A549 (cell line): ENCODE data around the gene DDI2. TPM values are rescaled to one million over a fixed set of nuclear protein-coding genes. Genes with fewer than 3 reads are reported as not detected.
"Not testable (repeated sequence)": the region's sequence is repeated elsewhere in the genome, so short reads cannot be mapped to it uniquely, and the experiment has no call there.

ENCODE experiments used
- ATAC-seq, 2 experiments: fragments of 200-7000 bp in 1 of 2; fragments of >200 bp in 1 of 2; cut with Nextera tagmentation in 1 of 2; cut with Tn5 transposase in 1 of 2; 3 replicates each; pipeline versions ENCODE4 v1.8.0 to v1.9.1; 2018 to 2020; ENCODE audit warnings: mild to moderate bottlenecking in 1 of 2, moderate library complexity in 1 of 2
- CTCF ChIA-PET: fragments of 300-600 bp; sonication (Branson Sonifier 250); formaldehyde crosslinking; extraction: SDS; loops from one replicate; lab custom pipeline; 2021; ENCODE audit warnings: antibody characterized with exemption, inconsistent platforms; lab: Yijun Ruan, JAX
- POLR2A ChIA-PET: fragments of 350-600 bp; formaldehyde crosslinking; extraction: SDS; loops from one replicate; lab custom pipeline; 2021; ENCODE audit warnings: antibody characterized with exemption, inconsistent platforms; lab: Yijun Ruan, JAX
- DNase-seq, 2 experiments: peaks; one replicate each; pipeline versions ENCODE4 v3.0.0 to v3.0.0-alpha.2; 2011 to 2016; ENCODE audit warnings: low read depth in 1 of 2, low spot score in 1 of 2
- FAIRE-seq: peaks from 2 replicates; lab custom pipeline; 2011; peaks lifted over from hg19 to GRCh38; lab: Jason Lieb, UNC
- H3K27ac ChIP-seq, 2 experiments: fragments of >200 bp; sonication (Bioruptor Twin); formaldehyde crosslinking; 3 replicates each; pipeline ENCODE4 v1.5.1; 2016 to 2017
- H3K4me1 ChIP-seq: fragments of >200 bp; sonication (Bioruptor Twin); formaldehyde crosslinking; 3 replicates; pipeline ENCODE4 v1.6.1; 2016
- H3K4me2 ChIP-seq: fragments of >200 bp; sonication (Bioruptor Twin); formaldehyde crosslinking; 3 replicates; pipeline ENCODE4 v1.6.1; 2016
- H3K4me3 ChIP-seq: fragments of >200 bp; sonication (Bioruptor Twin); formaldehyde crosslinking; 3 replicates; pipeline ENCODE4 v1.5.1; 2016
- H3K9me3 ChIP-seq: fragments of >200 bp; sonication (Bioruptor Twin); formaldehyde crosslinking; 3 replicates; pipeline ENCODE4 v1.6.1; 2016
- BCL3 ChIP-seq: fragments of >200 bp; sonication (Bioruptor Twin); formaldehyde crosslinking; IDR thresholded peaks from 3 replicates; pipeline ENCODE4 v1.6.1; 2016
- CHD2 ChIP-seq: fragments of 150-350 bp; IDR thresholded peaks from 2 replicates; pipeline ENCODE4 v1.6.1; 2014; ENCODE audit warnings: low read length; ENCODE audit not compliant: partially characterized antibody
- E2F6 ChIP-seq: IDR thresholded peaks from 2 replicates; pipeline ENCODE4 v1.6.1; 2012; ENCODE audit warnings: low read depth, borderline replicate concordance
- ELK1 ChIP-seq: fragments of 150-350 bp; IDR thresholded peaks from 2 replicates; pipeline ENCODE4 v1.6.1; 2014; ENCODE audit warnings: low read depth, mild to moderate bottlenecking, low read length
- EP300 ChIP-seq, 2 experiments: fragments of >200 bp; sonication (Bioruptor Twin); formaldehyde crosslinking; IDR thresholded peaks; 2 replicates in 1 of 2; 3 replicates in 1 of 2; pipeline ENCODE4 v1.6.1; 2016 to 2017
- FOSB ChIP-seq: fragments of 250-450 bp; sonication (Bioruptor Pico); IDR thresholded peaks from 2 replicates; pipeline ENCODE4 v1.5.0; 2020; ENCODE audit warnings: mild to moderate bottlenecking, moderate library complexity
- FOSL2 ChIP-seq, 2 experiments: fragments of 450-650 bp in 1 of 2; fragments of >200 bp in 1 of 2; sonication (Bioruptor Twin) in 1 of 2; formaldehyde crosslinking; IDR thresholded peaks; 2 replicates each; pipeline versions ENCODE4 v1.5.0 to v1.6.1; 2016 to 2020; ENCODE audit warnings: mild to moderate bottlenecking in 1 of 2, moderate library complexity in 1 of 2
- HEYL ChIP-seq: fragments of 250-450 bp; sonication (Bioruptor Pico); IDR thresholded peaks from 2 replicates; pipeline ENCODE4 v1.8.0; 2021; ENCODE audit warnings: mild to moderate bottlenecking, moderate library complexity
- HOXB5 ChIP-seq: fragments of 250-450 bp; sonication (Bioruptor Pico); IDR thresholded peaks from 2 replicates; pipeline ENCODE4 v1.5.0; 2020; ENCODE audit warnings: mild to moderate bottlenecking, moderate library complexity
- MAFK ChIP-seq: fragments of 450-650 bp; IDR thresholded peaks from 2 replicates; pipeline ENCODE4 v1.6.1; 2014; ENCODE audit not compliant: partially characterized antibody
- NFE2L2 ChIP-seq: fragments of 150-350 bp; conservative IDR thresholded peaks from 2 replicates; pipeline ENCODE4 v1.6.1; 2014; ENCODE audit warnings: low read length
- NPAS2 ChIP-seq: fragments of 250-450 bp; sonication (Bioruptor Pico); IDR thresholded peaks from 2 replicates; pipeline ENCODE4 v1.8.0; 2022; ENCODE audit warnings: mild to moderate bottlenecking, moderate library complexity, borderline replicate concordance
- NR3C1 ChIP-seq: fragments of >200 bp; sonication (Bioruptor Twin); formaldehyde crosslinking; IDR thresholded peaks from 3 replicates; pipeline ENCODE4 v1.6.1; 2017
- PHF8 ChIP-seq: fragments of 200-600 bp; sonication (generic); IDR thresholded peaks from 2 replicates; pipeline ENCODE4 v1.6.1; 2016; ENCODE audit warnings: low read depth, mild to moderate bottlenecking, antibody characterized with exemption, moderate library complexity, borderline replicate concordance
- POLR2A ChIP-seq: IDR thresholded peaks from 2 replicates; pipeline ENCODE4 v1.6.1; 2012; ENCODE audit warnings: mild to moderate bottlenecking, low read length
- POLR2AphosphoS2 ChIP-seq: conservative IDR thresholded peaks from 2 replicates; pipeline ENCODE4 v1.6.1; 2012; ENCODE audit warnings: low read length, improper control_type of control experiment, inconsistent platforms
- RFX5 ChIP-seq: fragments of 450-650 bp; IDR thresholded peaks from 2 replicates; pipeline ENCODE4 v1.7.1; 2014; ENCODE audit warnings: antibody characterized with exemption, mild to moderate bottlenecking, moderate library complexity
- SREBF2 ChIP-seq: fragments of 450-650 bp; IDR thresholded peaks from 2 replicates; pipeline ENCODE4 v1.6.1; 2014; ENCODE audit warnings: mild to moderate bottlenecking, moderate library complexity
- TFCP2L1 ChIP-seq: fragments of 250-450 bp; sonication (Bioruptor Pico); IDR thresholded peaks from 2 replicates; pipeline ENCODE4 v1.5.0; 2021; ENCODE audit warnings: mild to moderate bottlenecking
- TP53 ChIP-seq: fragments of 250-450 bp; sonication (Bioruptor Pico); IDR thresholded peaks from 2 replicates; pipeline ENCODE4 v1.5.0; 2021; ENCODE audit warnings: mild to moderate bottlenecking, moderate library complexity
- ZNF302 ChIP-seq: fragments of 250-450 bp; sonication (Bioruptor Pico); IDR thresholded peaks from 2 replicates; pipeline ENCODE4 v1.9.0; 2021; ENCODE audit warnings: inconsistent platforms, mild to moderate bottlenecking, moderate library complexity
- WGBS: methylation state at CpG from one replicate; pipeline ENCODE4 v1.1.6; 2017; ENCODE audit errors: missing lambda C conversion rate; 5-methylcytosine and 5-hydroxymethylcytosine counted together
- polyA plus RNA-seq, 4 experiments: library from polyadenylated mRNA; depleted of rRNA in 3 of 4; stranded (reverse); fragments of >200 nt; fragmentation: RNase III in 1 of 4; extraction: RNeasy Plus Mini Kit Qiagen cat#74134 plus additional on column Dnase treatment in 1 of 4; gene quantifications; 2 replicates in 3 of 4; 3 replicates in 1 of 4; pipeline ENCODE4 v1.2.3, GENCODE V29; 2011 to 2017

DDI2 gene
- polyA plus RNA-seq, 2 of the 4 experiments (the other 2 are of a cell fraction) = 6.3 to 8.6 TPM

- no peak for TF ChIP-seq ZNF302
- TF ChIP-seq HEYL = no peak
- peak; percentile 99 for TF ChIP-seq E2F6
- TF ChIP-seq POLR2A = peak; percentile 60
- TF ChIP-seq NFE2L2 = no peak
- TF ChIP-seq NPAS2 (CRISPR knock-in tag) = peak; percentile 87
- TF ChIP-seq ELK1 = no peak
- peak; percentile 36; the same call in 1 of the 3 replicates for TF ChIP-seq BCL3
- no peak for TF ChIP-seq MAFK
- TF ChIP-seq CHD2 = no peak
- TF ChIP-seq SREBF2 = no peak
- TF ChIP-seq FOSB = no peak
Observed at GRCh38 chr1:15603050-15603965, 13.9 kb upstream of the DDI2 start (continued).

GRCh38 chr1:15603966-15604282 is 13.3 kb upstream of the DDI2 start:
- H3K4me2 ChIP-seq = peak overlapping the region; percentile 82
- H3K4me1 ChIP-seq = peaks cover 15% of the 10 kb centered on the region
- H3K4me3 ChIP-seq = peak overlapping the region; percentile 88
- ChIA-PET CTCF (interaction anchor here (0.9 to 1.5 kb wide), 5 partner anchors 10 to 138 kb away, joined by 3 read pairs; no protein-coding TSS in a partner anchor), POLR2A (interaction anchor here (0.6 to 2.2 kb wide), 4 partner anchors 8 to 209 kb away, joined by 3 to 24 read pairs (median 4); partner anchors contain the start of gene DDI2)
- DNase-seq, ATAC-seq, FAIRE-seq, H3K9me3 ChIP-seq: not testable (repeated sequence)
- peak overlapping the region; percentile 79 to 84 for H3K27ac ChIP-seq
- 87% methylated on average over 13 of the region's 13 CpGs for WGBS

GRCh38 chr1:15604400-15604799 is 12.9 kb upstream of the DDI2 start:
- DNase-seq, ATAC-seq, H3K27ac ChIP-seq, FAIRE-seq, H3K4me3 ChIP-seq, H3K4me2 ChIP-seq, H3K9me3 ChIP-seq: not testable (repeated sequence)
- ChIA-PET CTCF (interaction anchor here (0.9 to 1.0 kb wide), 2 partner anchors 11 to 137 kb away, joined by 3 read pairs; no protein-coding TSS in a partner anchor), POLR2A (interaction anchor here (2.2 kb wide), 1 partner anchor 13 kb away, joined by 24 read pairs; the partner anchor contains the start of gene DDI2)
- WGBS = 93% methylated on average over 13 of the region's 21 CpGs
- H3K4me1 ChIP-seq = peaks cover 15% of the 10 kb centered on the region

GRCh38 chr1:15605398-15606383 is 11.6 kb upstream of the DDI2 start:
- no peak for DNase-seq
- no peak for ATAC-seq
- Histone ChIP-seq H3K9me3 (0 out of 3 replicates have a peak, but pooled peaks cover 2% of the 10 kb centered on the region), H3K4me3 (no peak overlapping the region), H3K4me2 (no peak overlapping the region), H3K4me1 (peaks cover 15% of the 10 kb centered on the region)
- CTCF ChIA-PET = interaction anchor here (0.6 to 0.7 kb wide), 3 partner anchors 103 to 155 kb away, joined by 3 to 4 read pairs (median 3); no protein-coding TSS in a partner anchor
- WGBS = 50% methylated on average over 11 of the region's 11 CpGs
- no peak for FAIRE-seq
- TF ChIP-seq NR3C1 (no peak), FOSL2 (IDR thresholded peaks at IDR 0.05) (no peak), FOSL2 (CRISPR knock-in tag; IDR thresholded peaks at IDR 0.05) (no peak), EP300 (IDR thresholded peaks at IDR 0.05) (no peak), PHF8 (no peak), HOXB5 (CRISPR knock-in tag) (no peak), RFX5 (no peak), SREBF2 (no peak), TFCP2L1 (no peak), POLR2AphosphoS2 (no peak), NFE2L2 (no peak), TP53 (CRISPR knock-in tag) (no peak)
- TF ChIP-seq, all 56 proteins: peak for 0
- no peak overlapping the region for H3K27ac ChIP-seq
- POLR2A ChIA-PET = interaction anchor here (0.6 to 0.7 kb wide), 2 partner anchors 11 to 220 kb away, joined by 3 read pairs; no protein-coding TSS in a partner anchor
